G401 (cell line): ENCODE measurements around the gene MYH8. TPM values are rescaled to one million over a fixed set of nuclear protein-coding genes. Genes with fewer than 3 reads are reported as not detected.
A peak's percentile ranks its signal among the peaks of the same experiment; 100 is the strongest.

Experiments used
- DNase-seq: peaks from one replicate; pipeline ENCODE4 v3.0.0-alpha.2; 2015; ENCODE audit warnings: low spot score
- in situ Hi-C: cut with HindIII; loops from 2 replicates; pipeline ENCODE4 v1.10.0; 2016; ENCODE audit warnings: low sequenced_read_pairs, mixed read lengths
- total RNA-seq: library from RNA; depleted of rRNA; stranded (reverse); fragments of >200 nt; shearing (Covaris generic); gene quantifications from 2 replicates; pipeline ENCODE4 v1.2.3, GENCODE V29; 2014; rRNA removed

Gene MYH8
- total RNA-seq, 1 experiment from 2014 or later, result not detected

DNA sequence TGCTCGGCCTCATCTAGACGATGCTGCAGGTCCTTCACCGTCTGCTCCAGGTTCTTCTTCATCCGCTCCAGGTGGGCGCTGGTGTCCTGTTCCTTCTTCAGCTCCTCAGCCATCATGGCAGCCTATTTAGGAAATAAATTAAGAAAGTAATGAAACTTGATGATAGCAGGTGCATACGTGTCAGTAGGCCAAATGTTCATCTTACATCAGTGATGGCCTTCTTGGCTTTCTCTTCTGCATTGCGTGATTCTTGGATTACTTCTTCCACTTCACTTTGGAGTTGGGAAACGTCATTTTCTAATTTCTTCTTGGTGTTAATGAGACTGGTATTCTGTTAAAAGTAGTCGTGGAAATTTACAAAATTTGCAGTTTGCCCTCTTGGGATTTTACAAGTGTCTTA lies 28.9 kb downstream of the MYH8 start:
- DNase-seq, result no peak
- in situ Hi-C loops, result no loop called here

DNA sequence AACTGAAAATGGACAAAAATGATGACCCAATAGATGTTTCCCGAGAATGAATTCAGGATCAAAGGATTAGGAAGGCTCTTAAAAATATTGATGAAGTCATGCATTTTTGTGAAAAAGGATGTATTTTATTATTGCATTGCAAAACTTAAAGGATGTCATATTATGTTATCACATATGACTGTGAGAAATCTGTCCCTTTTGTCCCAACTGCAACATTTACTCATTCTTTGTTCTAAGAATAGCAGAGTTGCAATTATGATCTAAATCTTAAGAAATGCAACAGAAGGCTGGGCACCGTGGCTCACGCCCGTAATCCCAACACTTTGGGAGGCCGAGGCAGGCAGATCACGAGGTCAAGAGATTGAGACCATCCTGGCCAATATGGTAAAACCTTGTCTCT lies 35.9 kb downstream of the MYH8 start:
- in situ Hi-C loops, result no loop called here
- no peak for DNase-seq

DNA sequence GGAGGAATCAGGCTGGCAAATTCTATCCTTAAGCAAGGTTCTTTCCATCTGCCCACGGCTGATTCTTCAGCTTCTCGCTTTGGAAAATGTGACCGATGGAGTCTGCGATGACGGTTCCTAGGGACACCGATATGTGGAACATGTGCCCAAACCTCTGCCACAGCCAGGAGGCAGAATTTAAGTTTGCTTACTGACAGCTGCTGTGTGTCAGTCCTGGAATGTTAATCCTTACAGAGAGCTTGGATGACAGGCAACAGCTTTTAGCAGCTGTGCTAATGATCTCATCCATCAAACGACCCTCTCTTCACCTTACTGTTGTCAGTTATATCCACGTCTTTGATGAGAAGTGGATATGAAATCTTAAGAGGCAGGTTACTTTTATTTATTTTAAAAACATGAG lies 37.6 kb downstream of the MYH8 start:
- DNase-seq, result no peak
- in situ Hi-C loops, result no loop called here

DNA sequence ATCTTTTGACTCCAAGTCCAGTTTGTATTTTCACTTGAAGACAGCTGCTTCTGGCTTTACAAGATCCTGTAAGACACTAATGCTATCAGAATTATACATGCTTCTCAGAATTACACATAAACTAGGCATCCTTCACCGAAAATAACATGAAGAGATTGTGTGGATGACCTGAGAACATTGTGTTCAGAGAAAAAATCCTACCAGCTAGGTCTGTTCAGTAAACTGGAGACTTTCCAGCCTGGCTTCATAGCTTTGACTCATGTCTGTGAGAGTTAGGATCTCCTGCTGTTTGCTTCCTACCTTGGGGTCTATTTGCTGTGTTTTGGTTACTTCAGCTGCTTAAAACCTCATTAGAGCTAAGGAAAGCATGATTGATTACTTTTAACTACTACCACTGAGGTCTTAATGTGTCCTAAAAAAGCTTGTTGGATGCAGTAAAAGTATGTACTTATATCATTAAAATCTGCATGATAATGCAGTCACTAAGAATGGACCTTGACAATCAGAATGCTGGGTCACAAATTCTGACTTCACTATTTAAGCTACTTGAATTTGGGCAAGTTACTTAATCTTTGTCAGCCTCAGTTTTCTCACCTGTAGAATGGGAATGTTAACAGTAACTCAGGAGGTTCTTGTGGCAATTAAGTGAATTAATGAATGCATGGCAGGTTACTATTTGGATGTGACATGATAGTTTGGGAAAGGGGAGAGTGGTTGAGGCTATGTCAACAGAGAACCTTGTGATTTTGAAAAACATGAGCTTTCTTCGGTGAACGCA lies 40.9 kb downstream of the MYH8 start:
- in situ Hi-C loops, result no loop called here
- DNase-seq, result no peak

GRCh38 chr17:10372906-10373305 lies 48.8 kb downstream of the MYH8 start, which contains the start of gene MYH13:
Gene MYH13 (minus strand): TSS chr17:10373006. CDS start chr17:10364530, 8,476 bp downstream.
- in situ Hi-C loops, result no loop called here
- DNase-seq, result no peak

DNA sequence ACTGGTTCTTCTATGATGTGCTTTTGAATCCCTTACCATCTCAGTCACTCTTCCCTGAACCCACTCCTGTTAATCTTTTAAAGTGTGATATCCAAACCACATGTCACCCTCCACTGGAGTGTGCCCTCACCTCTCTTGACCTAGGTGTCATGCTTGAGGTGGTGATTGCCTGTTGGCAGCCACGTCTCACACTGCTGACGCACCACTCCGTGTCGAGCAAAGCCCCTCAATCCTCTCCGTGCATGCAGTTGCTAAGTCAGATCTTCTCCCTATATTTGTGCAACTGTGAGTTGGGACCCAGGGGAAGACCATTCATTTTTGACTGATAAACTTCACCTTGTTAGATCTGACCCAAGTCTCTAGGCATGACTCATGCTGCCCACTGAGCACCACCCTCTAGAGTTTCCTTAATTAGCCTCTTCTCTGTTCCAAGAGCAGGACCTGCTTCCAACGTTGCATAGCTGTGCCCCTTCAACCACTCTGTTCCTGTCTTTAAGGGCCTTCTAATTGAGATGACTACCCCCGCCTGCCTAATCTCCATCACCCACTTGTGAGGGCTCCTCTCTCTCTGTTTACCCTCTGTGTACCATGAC lies 51.6 kb downstream of the MYH8 start:
- in situ Hi-C loops, result no loop called here
- DNase-seq, result no peak

- no peak for DNase-seq
- in situ Hi-C loops, result no loop called here
Measured at GRCh38 chr17:10369239-10369638, 52.5 kb downstream of the MYH8 start.

DNA sequence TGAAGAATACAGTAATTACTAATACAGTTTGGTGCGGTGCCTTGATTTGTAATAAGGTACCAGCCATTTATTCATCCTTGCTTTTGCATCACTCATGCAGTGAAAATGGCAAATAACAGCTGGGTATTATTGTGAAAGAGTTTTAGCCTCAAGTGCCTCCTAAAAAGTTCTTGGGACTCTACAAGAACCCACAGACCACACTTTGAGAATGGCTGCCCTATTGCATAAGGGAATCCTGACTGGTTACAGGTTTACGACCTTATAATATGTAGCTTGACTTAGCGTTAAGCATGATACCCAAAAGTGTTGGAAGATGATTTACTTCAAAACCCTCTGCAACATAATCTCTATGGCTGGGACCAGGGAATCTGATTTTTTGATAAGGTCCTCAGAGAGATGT lies 53.2 kb downstream of the MYH8 start:
- in situ Hi-C loops, result no loop called here
- no peak for DNase-seq

DNA sequence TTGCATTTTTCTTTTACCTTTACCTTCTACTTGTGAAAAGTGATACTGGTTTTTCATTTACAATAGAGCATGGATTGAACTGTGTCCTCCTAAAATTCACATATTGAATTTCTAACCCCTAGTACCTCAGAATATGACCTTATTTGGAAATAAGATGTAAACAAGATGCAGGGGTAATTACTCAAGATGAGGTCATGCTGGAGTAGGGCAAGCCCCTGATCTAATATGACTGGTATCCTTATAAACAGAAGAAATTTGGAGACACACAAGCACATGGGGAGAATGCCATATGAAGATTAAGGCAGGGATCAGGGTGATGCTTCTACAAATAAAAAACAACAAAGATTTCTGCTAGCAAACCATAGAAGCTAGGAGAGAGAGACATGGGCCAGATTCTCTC lies 61.2 kb downstream of the MYH8 start:
- in situ Hi-C loops, result no loop called here
- DNase-seq, result no peak

DNA sequence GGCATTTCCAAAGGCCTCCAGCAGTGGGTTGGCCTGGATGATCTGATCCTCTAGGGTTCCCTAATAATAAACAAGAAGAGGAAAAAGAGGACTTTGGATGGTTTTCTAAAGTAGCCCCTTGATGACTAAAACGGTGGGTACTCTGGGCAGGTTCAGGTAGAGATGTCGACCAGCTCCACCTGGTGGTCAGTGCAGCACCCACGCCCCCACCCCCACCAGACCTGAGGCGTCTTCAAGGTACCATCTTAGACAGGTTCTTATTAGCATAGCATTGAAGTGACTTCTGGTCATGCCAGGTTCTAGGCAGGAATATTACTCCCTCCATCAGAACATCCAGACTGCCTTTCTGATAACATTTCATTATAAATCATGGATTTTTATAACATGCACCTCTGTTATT lies 64.0 kb downstream of the MYH8 start:
- DNase-seq, result peak; percentile 2

GRCh38 chr17:10354651-10355050 lies 67.1 kb downstream of the MYH8 start:
- DNase-seq, result no peak
- in situ Hi-C loops, result no loop called here

More for the DNA sequence above, 64.0 kb downstream of the MYH8 start:
- in situ Hi-C loops, result no loop called here

DNA sequence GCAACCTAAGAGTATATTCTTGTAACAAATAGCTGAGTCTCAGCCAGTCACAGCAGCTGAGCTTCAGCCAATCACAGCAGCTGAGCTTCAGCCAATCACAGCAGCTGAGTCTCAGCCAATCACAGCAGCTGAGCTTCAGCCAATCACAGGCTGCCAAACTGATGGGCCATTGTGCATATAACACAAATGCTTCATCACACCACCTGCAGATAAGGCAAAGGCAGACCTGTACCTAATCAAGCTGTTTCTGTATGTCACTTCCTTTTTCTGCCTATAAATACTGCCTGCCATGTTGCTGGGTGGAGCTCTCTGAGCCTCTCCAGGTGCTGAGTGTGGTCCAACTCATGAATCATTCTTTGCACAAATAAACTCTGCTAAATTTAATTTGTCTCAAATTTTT lies 68.9 kb downstream of the MYH8 start:
- DNase-seq, result no peak
- in situ Hi-C loops, result no loop called here

DNA sequence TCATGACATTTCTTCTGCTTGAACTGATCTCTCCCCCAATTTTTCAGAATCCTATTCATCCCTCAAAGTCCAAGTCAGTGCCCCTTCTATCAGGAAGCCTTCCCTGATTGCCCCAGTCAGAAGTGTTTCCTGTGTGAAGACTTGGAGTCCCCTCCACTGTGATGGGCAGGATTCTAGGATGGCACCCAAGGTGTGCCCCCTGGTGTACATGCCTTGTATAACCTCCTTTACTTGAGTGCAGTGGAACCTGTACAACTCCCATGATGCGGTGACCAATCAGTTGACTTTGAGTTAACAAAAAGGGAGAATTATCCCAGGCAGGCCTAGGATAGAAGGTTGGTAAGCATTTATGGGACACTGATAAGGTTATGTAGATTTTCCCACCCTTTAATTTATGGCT lies 72.3 kb downstream of the MYH8 start:
- in situ Hi-C loops, result no loop called here
- DNase-seq, result no peak

- no peak for DNase-seq
- in situ Hi-C loops, result no loop called here
Measured at GRCh38 chr17:10344816-10345215, 76.9 kb downstream of the MYH8 start.

Other genes starting within 250 kb of the MYH8 start
- 12.6 and 14.3 TPM in 2 replicates for gene GAS7, start 223.3 kb downstream of the MYH8 start, total RNA-seq
- not detected in 2 replicates for gene MYH13, start 48.9 kb downstream of the MYH8 start, total RNA-seq
- not detected in 2 replicates for gene MYH4, start 47.6 kb upstream of the MYH8 start, total RNA-seq
- gene MYH1, start 96.6 kb upstream of the MYH8 start, total RNA-seq, result not detected in 2 replicates
- gene MYH2, start 127.7 kb upstream of the MYH8 start, total RNA-seq, result not detected in 2 replicates
- gene MYH3, start 235.4 kb upstream of the MYH8 start, total RNA-seq, result 0.34 TPM in 1 of 2 replicates, not detected in the other